Heart left ventricle (tissue), 16 donors: Measurements from ENCODE around the gene ACVRL1. TPM values are rescaled to one million over a fixed set of nuclear protein-coding genes. Genes with fewer than 3 reads are reported as not detected.

Source experiments
- ATAC-seq, 4 donors: fragments of 200-7000 bp; cut with Tn5 transposase; one replicate each; pipeline ENCODE4 v1.9.1; 2020 to 2022; ENCODE audit warnings: moderate library complexity in 4 of 4, mild to moderate bottlenecking in 3 of 4, moderate number of reproducible peaks in 1 of 4
- DNase-seq, 5 donors: peaks; one replicate each; pipeline ENCODE4 v3.0.0-alpha.2; 2020
- H3K27ac ChIP-seq, 12 donors: fragments of 200-600 bp; sonication (generic) in 4 of 12; one replicate each; pipeline versions ENCODE4 v1.5.0 to v1.8.0; 2016 to 2022; ENCODE audit warnings: mild to moderate bottlenecking in 2 of 12
- H3K27me3 ChIP-seq, 9 donors: fragments of 200-600 bp; sonication (generic) in 2 of 9; one replicate each; pipeline versions ENCODE4 v1.5.1 to v1.8.0; 2016 to 2022; ENCODE audit warnings: mild to moderate bottlenecking in 3 of 9
- H3K36me3 ChIP-seq, 9 donors: fragments of 200-600 bp; sonication (generic) in 2 of 9; one replicate each; pipeline versions ENCODE4 v1.5.0 to v1.8.0; 2018 to 2022; ENCODE audit warnings: mild to moderate bottlenecking in 2 of 9
- H3K4me1 ChIP-seq, 12 donors: fragments of 200-600 bp; sonication (generic) in 4 of 12; one replicate each; pipeline versions ENCODE4 v1.5.0 to v1.8.0; 2016 to 2022; ENCODE audit warnings: mild to moderate bottlenecking in 3 of 12
- H3K4me3 ChIP-seq, 12 donors: fragments of 200-600 bp; sonication (generic) in 4 of 12; one replicate each; pipeline versions ENCODE4 v1.5.0 to v1.8.0; 2017 to 2022; ENCODE audit warnings: mild to moderate bottlenecking in 9 of 12, moderate library complexity in 4 of 12
- H3K9me3 ChIP-seq, 12 donors: fragments of 200-600 bp; sonication (generic) in 4 of 12; one replicate each; pipeline versions ENCODE4 v1.5.0 to v1.8.0; 2016 to 2022; ENCODE audit warnings: mild to moderate bottlenecking in 1 of 12
- POLR2A ChIP-seq, 2 donors: fragments of 450-650 bp; IDR thresholded peaks; one replicate each; pipeline ENCODE4 v1.6.1; 2017; ENCODE audit warnings: antibody characterized with exemption in 2 of 2, mild to moderate bottlenecking in 2 of 2, moderate library complexity in 2 of 2
- WGBS, 4 donors: extraction: QIAGEN DNeasy Blood & Tissue Kit in 2 of 4; methylation state at CpG; one replicate each; pipeline versions ENCODE4 v1.1.5 to v1.1.7; 2013 to 2018; 5-methylcytosine and 5-hydroxymethylcytosine counted together
- intact Hi-C, 10 donors: fragments of 100-400 bp; cut with DNase I; formaldehyde crosslinking; loops; one replicate each; pipeline versions ENCODE4 v1.11.1 to v1.14.2; 2022
- polyA plus RNA-seq, 2 donors: library from polyadenylated mRNA; stranded (reverse); fragments of 200-250 nt; gene quantifications; one replicate each; pipeline ENCODE4 v1.2.3, GENCODE V29; 2013
- total RNA-seq, 9 donors: library from RNA; depleted of rRNA in 2 of 9; stranded (reverse); fragments of >200 nt in 2 of 9; fragmentation: NEBNext Ultra II Directional in 3 of 9; extraction: Animal tissue kit (Norgen Biotek cat#: 25700) in 3 of 9; gene quantifications; one replicate each; pipeline versions ENCODE4 v1.1.0 to v1.2.4, GENCODE V29; 2016 to 2023
- TF ChIP-seq, protein P1 (sequence below), 12 donors: fragments of 200-600 bp; sonication (generic) in 4 of 12; IDR thresholded peaks; one replicate each; pipeline versions ENCODE4 v1.5.0 to v1.8.0; 2018 to 2022; ENCODE audit warnings: antibody characterized with exemption in 12 of 12, mild to moderate bottlenecking in 5 of 12
- donor health status: ischemic (EF 13 %, LVEDD 7.1; RV severe dilation, severe dysfunction).
- donor health status: healthy with polysubstance abuse.
- donor health status: DM: no; HTN: yes; CAD: no.
- donor health status: DM: no; HTN: no; CAD: no.
- donor health status: ischemic (EF 25% LVEDD 6.9; RV normal size, moderate dysfunction).
- donor health status: ischemic (EF 25% LVEDD 5.7; RV mildly dilated, moderate dysfunction).
- donor health status: healthy.
- donor health status: DM: yes; HTN: yes; CAD: no.
- donor health status: ischemic (EF 35%, LVEDD 5.7; RV mildly dilated, moderate dysfunction).
- donor health status: nonischemic (EF 11% LVEDD 7.7; RV severe dilation, severe dysfunction).
- donor health status: DM: yes; HTN: yes; CAD: no.
- donor health status: PGD.
- donor health status: ischemic (EF 29% LVEDD 5.4; RV normal size, mild dysfunction).
- donor health status: nonischemic (EF 23%, LVEDD 6.1; RV moderate dilation, normal function).

The ACVRL1 gene
- total and polyA plus RNA-seq, 11 donors = 20.5 to 116 (median 33.4) TPM

DNA sequence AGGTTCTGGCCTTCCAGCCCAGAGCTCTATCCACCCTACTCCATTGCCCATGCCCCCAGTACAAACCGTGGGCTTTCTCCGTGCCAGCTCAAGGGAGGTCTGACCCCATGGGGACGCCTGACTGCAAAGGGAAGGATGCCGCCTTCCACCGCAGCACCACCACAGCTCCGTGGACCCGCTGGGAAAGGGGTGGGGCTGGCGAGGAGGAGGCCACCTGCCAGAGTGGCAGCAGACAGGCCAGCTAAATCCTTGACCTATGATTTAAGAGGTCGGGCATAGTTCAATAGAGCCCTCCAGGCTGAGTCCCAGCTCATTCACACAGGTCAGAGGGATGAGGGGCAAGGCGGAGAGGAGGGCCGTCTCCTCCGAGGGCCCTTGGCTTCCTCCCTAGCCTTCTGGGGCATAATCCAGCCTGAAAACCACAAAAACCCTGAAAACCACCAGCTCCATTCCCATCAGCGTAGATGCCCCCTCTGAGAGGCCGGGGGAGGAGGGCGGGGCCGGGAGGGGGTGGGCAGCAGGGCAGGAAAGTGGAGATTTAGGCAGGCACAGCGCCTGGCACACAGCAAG lies 43.9 kb upstream of the ACVRL1 start:
- Histone ChIP-seq H3K27me3 (peaks cover 0 to 40% (median 17%) of the 10 kb centered on the region in 9 donors), H3K27ac (no peak overlapping the region), H3K9me3 (no peaks in the 10 kb centered on the region), H3K4me1 (peaks cover 0 to 19% (median 9%) of the 10 kb centered on the region in 12 donors), H3K4me3 (peak overlapping the region; percentile 19 to 56 (median 43)), H3K36me3 (no peaks in the 10 kb centered on the region)
- intact Hi-C loops = no loop called here
- no peak for TF ChIP-seq POLR2A (IDR thresholded peaks at IDR 0.05)
- TF ChIP-seq, protein P1, sequence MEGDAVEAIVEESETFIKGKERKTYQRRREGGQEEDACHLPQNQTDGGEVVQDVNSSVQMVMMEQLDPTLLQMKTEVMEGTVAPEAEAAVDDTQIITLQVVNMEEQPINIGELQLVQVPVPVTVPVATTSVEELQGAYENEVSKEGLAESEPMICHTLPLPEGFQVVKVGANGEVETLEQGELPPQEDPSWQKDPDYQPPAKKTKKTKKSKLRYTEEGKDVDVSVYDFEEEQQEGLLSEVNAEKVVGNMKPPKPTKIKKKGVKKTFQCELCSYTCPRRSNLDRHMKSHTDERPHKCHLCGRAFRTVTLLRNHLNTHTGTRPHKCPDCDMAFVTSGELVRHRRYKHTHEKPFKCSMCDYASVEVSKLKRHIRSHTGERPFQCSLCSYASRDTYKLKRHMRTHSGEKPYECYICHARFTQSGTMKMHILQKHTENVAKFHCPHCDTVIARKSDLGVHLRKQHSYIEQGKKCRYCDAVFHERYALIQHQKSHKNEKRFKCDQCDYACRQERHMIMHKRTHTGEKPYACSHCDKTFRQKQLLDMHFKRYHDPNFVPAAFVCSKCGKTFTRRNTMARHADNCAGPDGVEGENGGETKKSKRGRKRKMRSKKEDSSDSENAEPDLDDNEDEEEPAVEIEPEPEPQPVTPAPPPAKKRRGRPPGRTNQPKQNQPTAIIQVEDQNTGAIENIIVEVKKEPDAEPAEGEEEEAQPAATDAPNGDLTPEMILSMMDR (IDR thresholded peaks at IDR 0.05) = no peak
- ATAC-seq = peak in 2 of 4 donors; percentile 5 to 7
- 45 to 71% (median 59%) methylated on average over 14 to 17 of the region's 17 CpGs for WGBS, 4 donors
- DNase-seq = peak in 1 of 5 donors; percentile 24

DNA sequence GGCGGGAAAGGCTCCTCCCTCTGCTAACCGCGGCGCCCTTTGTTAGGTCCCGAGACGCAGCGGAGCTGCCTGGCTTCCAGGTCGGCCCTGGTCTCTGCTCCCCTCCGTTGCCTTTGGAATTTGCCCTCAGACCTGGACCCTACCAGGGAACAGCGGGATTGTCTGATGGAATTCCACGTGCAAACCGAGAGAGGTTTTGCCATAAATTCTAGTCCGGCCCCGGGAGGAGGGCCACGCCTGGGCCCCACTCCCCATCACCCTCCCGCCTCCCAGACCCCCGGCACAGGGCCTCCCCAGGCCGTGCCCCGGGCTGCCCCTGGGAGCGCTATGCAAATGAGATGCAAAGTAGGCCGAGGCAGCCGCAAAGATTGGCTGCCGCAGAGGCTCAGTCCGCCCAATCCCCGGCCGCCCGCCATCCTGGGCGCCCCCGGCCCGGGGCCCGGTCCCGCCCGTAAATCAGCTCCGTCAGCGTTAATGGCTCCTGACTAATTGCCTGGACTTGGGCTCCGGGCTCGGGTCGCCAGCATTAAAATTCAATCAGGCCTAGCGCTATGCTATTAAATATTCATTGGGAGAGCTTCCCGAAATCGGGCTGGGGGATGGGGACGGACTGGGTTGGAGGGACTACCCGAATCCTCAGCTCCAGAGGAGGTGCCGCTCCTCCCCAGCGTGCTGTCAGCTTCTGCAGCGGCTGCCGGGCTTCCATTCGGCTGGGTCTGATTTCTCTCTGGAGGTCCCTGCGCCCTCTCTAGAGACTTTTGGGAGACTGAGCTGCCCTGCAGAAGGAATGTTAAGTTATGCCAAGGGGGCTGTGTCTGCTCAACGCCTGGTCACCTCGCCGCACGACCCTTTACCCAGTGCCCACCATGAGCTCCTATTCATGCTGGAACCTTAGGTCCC lies 43.1 kb upstream of the ACVRL1 start:
- H3K27me3 ChIP-seq = peaks cover 0 to 46% (median 19%) of the 10 kb centered on the region in 9 donors
- no peak for TF ChIP-seq POLR2A (IDR thresholded peaks at IDR 0.05)
- TF ChIP-seq, protein P1 (IDR thresholded peaks at IDR 0.05) = no peak
- H3K4me1 ChIP-seq = peaks cover 0 to 26% (median 16%) of the 10 kb centered on the region in 12 donors
- 11 to 29% (median 17%) methylated on average over 36 to 53 of the region's 53 CpGs for WGBS, 4 donors
- DNase-seq (peak in 1 of 5 donors; percentile 65), ATAC-seq (peak in 3 of 4 donors; percentile 32 to 60 (median 44))
- H3K36me3 ChIP-seq = no peaks in the 10 kb centered on the region
- no peak overlapping the region for H3K27ac ChIP-seq
- intact Hi-C loops = no loop called here
- peak overlapping the region; percentile 19 to 56 (median 43) for H3K4me3 ChIP-seq
- no peaks in the 10 kb centered on the region for H3K9me3 ChIP-seq

DNA sequence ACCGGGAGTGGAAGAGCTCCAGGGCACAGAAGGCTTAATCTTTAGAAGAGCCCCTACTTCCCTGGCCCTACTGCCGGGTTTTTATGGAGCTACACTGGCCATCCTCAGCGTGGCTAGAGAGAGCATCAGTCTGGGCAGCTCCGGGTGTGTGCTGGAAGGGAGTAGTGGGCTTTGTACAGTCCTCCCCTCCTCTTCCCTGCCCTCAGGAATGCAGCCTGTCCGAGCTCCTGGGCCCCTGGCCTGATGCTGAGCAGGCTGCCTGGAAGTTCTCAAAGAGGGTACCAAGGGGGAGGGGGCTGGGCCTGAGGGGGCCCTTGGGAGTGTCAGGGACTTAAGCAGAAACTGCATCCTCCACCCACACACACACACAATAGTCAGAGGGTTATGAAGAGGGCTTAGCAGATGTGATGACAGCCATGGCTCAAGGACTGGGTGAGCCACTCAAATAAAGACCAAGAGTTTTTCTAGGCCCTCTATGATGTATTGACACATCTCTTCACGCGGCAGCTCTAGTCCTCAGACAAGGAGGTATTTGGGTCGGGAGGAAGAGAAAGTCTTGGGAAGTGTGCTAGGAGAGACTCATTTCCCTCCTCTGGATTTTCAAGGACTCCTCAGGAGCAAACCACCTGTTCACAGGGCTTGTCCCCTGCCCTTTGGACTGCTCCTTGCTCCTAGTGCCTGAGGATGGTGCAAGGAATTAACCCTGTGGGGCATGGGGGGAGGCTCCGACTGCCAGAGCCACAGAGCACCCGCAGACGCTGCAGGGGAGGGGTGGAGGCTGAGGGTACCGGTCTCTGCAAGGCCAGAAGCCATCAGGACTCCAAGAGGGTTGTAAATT lies 42.3 kb upstream of the ACVRL1 start:
- Histone ChIP-seq H3K36me3 (no peaks in the 10 kb centered on the region), H3K27me3 (peaks cover 0 to 49% (median 19%) of the 10 kb centered on the region in 9 donors), H3K9me3 (no peaks in the 10 kb centered on the region), H3K4me3 (peak overlapping the region in 3 of 12 donors; percentile 43 to 52 (median 51)), H3K27ac (no peak overlapping the region), H3K4me1 (peaks cover 0 to 34% (median 20%) of the 10 kb centered on the region in 12 donors)
- 61 to 71% (median 67%) methylated on average over 11 to 12 of the region's 12 CpGs for WGBS, 4 donors
- intact Hi-C loops = no loop called here
- no peak for TF ChIP-seq POLR2A (IDR thresholded peaks at IDR 0.05)
- TF ChIP-seq, protein P1 (IDR thresholded peaks at IDR 0.05) = no peak
- ATAC-seq (no peak), DNase-seq (peak in 1 of 5 donors; percentile 28)
